ENCODE measurements around the gene ATP1A1. TPM values are rescaled to one million over a fixed set of nuclear protein-coding genes. Genes with fewer than 3 reads are reported as not detected.

ATP1A1 gene
- total RNA-seq, 1 donor from 2014 or later: 123 TPM

- peaks cover 23% of the 10 kb centered on the region for H3K36me3 ChIP-seq (ENCODE audit: control insufficient read depth, insufficient read depth, low read length)
These were observed 9.9 kb downstream of the ATP1A1 start for GRCh38 chr1:116382857-116383483.

DNA sequence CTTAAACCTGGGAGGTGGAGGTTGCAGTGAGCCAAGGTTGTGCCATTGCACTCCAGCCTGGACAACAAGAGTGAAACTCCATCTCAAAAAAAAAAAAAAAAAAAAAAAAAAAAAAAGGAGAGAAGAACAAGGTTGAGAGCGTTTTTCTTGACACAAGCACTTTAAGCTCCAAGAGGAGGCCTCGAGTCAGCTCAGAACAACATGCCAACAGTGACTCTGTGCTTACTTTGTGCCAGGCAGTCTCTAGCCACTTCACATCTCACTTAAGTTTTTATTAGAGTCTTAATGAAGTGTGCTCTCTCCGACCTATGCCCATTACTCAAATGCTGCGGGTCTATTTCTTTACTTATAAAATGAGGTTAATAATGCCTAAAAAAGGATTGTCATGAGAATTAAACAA is 13.0 kb downstream of the ATP1A1 start:
- DNase-seq (ENCODE audit: low read depth) (no peak), FAIRE-seq (no peak)
- H3K27me3 ChIP-seq (ENCODE audit: control insufficient read depth, insufficient read depth, low read length): no peaks in the 10 kb centered on the region
- H3K36me3 ChIP-seq (ENCODE audit: control insufficient read depth, insufficient read depth, low read length): peaks cover 38% of the 10 kb centered on the region
- no peak for TF ChIP-seq CTCF (IDR thresholded peaks at IDR 0.05; ENCODE audit: insufficient read depth, low read length, severe bottlenecking)
- H3K4me3 ChIP-seq (ENCODE audit: low read depth, low read length): no peak overlapping the region

More at GRCh38 chr1:116382857-116383483, 9.9 kb downstream of the ATP1A1 start:
- DNase-seq (ENCODE audit: low read depth) (no peak), FAIRE-seq (no peak)
- TF ChIP-seq CTCF (IDR thresholded peaks at IDR 0.05; ENCODE audit: insufficient read depth, low read length, severe bottlenecking): no peak
- Histone ChIP-seq H3K4me3 (ENCODE audit: low read depth, low read length) (no peak overlapping the region), H3K27me3 (ENCODE audit: control insufficient read depth, insufficient read depth, low read length) (no peaks in the 10 kb centered on the region)

DNA sequence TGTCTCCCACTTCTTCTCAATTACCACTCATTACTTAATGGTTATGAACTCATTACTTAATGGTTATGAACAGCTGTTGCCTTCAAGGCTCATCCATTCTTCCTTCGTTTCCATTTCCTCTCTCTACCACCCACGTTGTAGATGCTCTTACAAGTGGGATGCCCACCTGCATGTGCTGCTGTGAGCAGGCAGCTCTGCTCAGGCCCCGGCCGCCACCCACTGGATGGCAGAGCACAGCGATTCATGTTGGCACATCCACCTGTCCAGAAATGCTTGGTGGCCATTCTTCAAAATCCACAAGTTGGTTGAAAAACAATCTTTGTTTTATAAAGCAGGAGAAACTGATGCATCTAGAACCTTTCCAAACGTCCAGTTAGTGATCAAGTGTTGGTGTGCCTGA is 14.5 kb downstream of the ATP1A1 start:
- H3K4me3 ChIP-seq (ENCODE audit: low read depth, low read length): no peak overlapping the region
- H3K36me3 ChIP-seq (ENCODE audit: control insufficient read depth, insufficient read depth, low read length): peaks cover 46% of the 10 kb centered on the region
- no peak for TF ChIP-seq CTCF (IDR thresholded peaks at IDR 0.05; ENCODE audit: insufficient read depth, low read length, severe bottlenecking)
- FAIRE-seq (no peak), DNase-seq (ENCODE audit: low read depth) (no peak)
- H3K27me3 ChIP-seq (ENCODE audit: control insufficient read depth, insufficient read depth, low read length): no peaks in the 10 kb centered on the region

- FAIRE-seq: no peak
- DNase-seq (ENCODE audit: low read depth): no peak
- no peak for TF ChIP-seq CTCF (IDR thresholded peaks at IDR 0.05; ENCODE audit: insufficient read depth, low read length, severe bottlenecking)
- no peak overlapping the region for H3K4me3 ChIP-seq (ENCODE audit: low read depth, low read length)
- H3K36me3 ChIP-seq (ENCODE audit: control insufficient read depth, insufficient read depth, low read length): peaks cover 46% of the 10 kb centered on the region
- no peaks in the 10 kb centered on the region for H3K27me3 ChIP-seq (ENCODE audit: control insufficient read depth, insufficient read depth, low read length)
These were observed 15.1 kb downstream of the ATP1A1 start for GRCh38 chr1:116388122-116388521.

DNA sequence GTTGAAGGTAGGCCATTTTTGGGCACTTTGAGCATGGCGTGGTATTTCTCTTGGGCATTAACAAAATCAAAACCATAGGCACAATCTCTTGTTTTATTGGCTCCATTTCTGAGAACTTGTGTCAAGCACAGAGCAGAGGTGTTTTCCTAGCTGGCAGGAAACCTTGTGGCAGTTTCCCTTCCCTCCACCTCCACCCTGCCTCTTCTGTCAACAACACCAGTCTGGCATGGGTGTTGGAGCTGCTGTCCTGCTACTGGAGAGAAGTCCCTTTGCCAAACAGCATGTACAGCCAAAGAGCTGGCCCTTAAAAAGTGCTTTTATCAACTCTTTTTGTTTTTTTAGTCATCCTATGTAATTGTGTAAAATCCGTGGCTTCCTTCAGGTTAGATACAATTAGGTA is 16.0 kb downstream of the ATP1A1 start:
- DNase-seq (ENCODE audit: low read depth) (no peak), FAIRE-seq (no peak)
- no peak for TF ChIP-seq CTCF (IDR thresholded peaks at IDR 0.05; ENCODE audit: insufficient read depth, low read length, severe bottlenecking)
- Histone ChIP-seq H3K4me3 (ENCODE audit: low read depth, low read length) (no peak overlapping the region), H3K36me3 (ENCODE audit: control insufficient read depth, insufficient read depth, low read length) (peaks cover 42% of the 10 kb centered on the region), H3K27me3 (ENCODE audit: control insufficient read depth, insufficient read depth, low read length) (no peaks in the 10 kb centered on the region)

DNA sequence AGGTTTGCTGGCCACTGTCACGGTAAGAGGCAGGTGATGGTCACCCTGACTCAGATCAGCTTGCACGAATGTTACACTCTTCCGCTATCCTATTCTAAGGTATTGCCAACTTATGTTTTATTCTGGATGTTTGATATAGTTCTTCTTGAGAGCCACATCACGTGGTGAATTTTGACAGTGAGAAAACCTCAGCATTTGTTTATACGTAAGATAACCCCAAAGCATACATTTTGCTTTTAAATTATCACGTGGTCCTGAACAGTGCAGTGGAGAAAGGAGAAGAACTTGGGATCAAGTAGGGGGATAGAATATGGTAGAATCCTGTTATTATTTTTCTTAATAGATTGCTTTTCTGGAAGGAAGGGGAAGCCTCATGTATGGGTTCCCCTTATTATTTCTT is 16.6 kb downstream of the ATP1A1 start:
- Histone ChIP-seq H3K4me3 (ENCODE audit: low read depth, low read length) (no peak overlapping the region), H3K27me3 (ENCODE audit: control insufficient read depth, insufficient read depth, low read length) (no peaks in the 10 kb centered on the region), H3K36me3 (ENCODE audit: control insufficient read depth, insufficient read depth, low read length) (peaks cover 39% of the 10 kb centered on the region)
- DNase-seq (ENCODE audit: low read depth) (no peak), FAIRE-seq (no peak)
- no peak for TF ChIP-seq CTCF (IDR thresholded peaks at IDR 0.05; ENCODE audit: insufficient read depth, low read length, severe bottlenecking)

All from bronchial epithelial cell (primary cell).